HG02610 (cell line): ENCODE measurements around the gene NDRG3.
A peak's percentile ranks its signal among the peaks of the same experiment; 100 is the strongest.
"Not testable (repeated sequence)": the region's sequence is repeated elsewhere in the genome, so short reads cannot be mapped to it uniquely, and the experiment has no call there.

Experiments
- ATAC-seq: cut with Tn5 transposase; IDR thresholded peaks from one replicate; pipeline ENCODE4 v1.9.1; 2021; ENCODE audit warnings: mild to moderate bottlenecking, moderate library complexity; ENCODE audit not compliant: unreplicated experiment

NDRG3 gene

GRCh38 chr20:36645998-36646397 lies 99.9 kb downstream of the NDRG3 start, which contains the start of gene SLA2:
Gene SLA2 (minus strand): TSS chr20:36646196. CDS start chr20:36641335, 4,861 bp downstream.
- peak; percentile 48 for ATAC-seq

GRCh38 chr20:36645353-36645752 lies 100.5 kb downstream of the NDRG3 start:
- ATAC-seq, result no peak

GRCh38 chr20:36644706-36645095 lies 101.2 kb downstream of the NDRG3 start:
- ATAC-seq, result no peak

GRCh38 chr20:36644032-36644705 lies 101.7 kb downstream of the NDRG3 start:
- no peak for ATAC-seq

GRCh38 chr20:36642136-36642535 lies 103.8 kb downstream of the NDRG3 start:
- ATAC-seq, result no peak

GRCh38 chr20:36641506-36641843 lies 104.4 kb downstream of the NDRG3 start:
- no peak for ATAC-seq

GRCh38 chr20:36638876-36639400 lies 107.0 kb downstream of the NDRG3 start:
- not testable (repeated sequence) for ATAC-seq

GRCh38 chr20:36634342-36634741 lies 111.5 kb downstream of the NDRG3 start:
- ATAC-seq, result no peak

GRCh38 chr20:36633285-36633772 lies 112.6 kb downstream of the NDRG3 start:
- ATAC-seq, result no peak

GRCh38 chr20:36632487-36633284 lies 113.2 kb downstream of the NDRG3 start:
- no peak for ATAC-seq

GRCh38 chr20:36632147-36632486 lies 113.8 kb downstream of the NDRG3 start:
- no peak for ATAC-seq

GRCh38 chr20:36631646-36632045 lies 114.2 kb downstream of the NDRG3 start:
- ATAC-seq, result no peak

GRCh38 chr20:36629719-36630681 lies 115.9 kb downstream of the NDRG3 start:
- no peak for ATAC-seq

- ATAC-seq, result no peak
These were observed 117.8 kb downstream of the NDRG3 start for GRCh38 chr20:36628076-36628475.

- ATAC-seq, result no peak
These were observed 121.0 kb downstream of the NDRG3 start for GRCh38 chr20:36624944-36625324.

- no peak for ATAC-seq
These were observed 121.6 kb downstream of the NDRG3 start for GRCh38 chr20:36624068-36624943.

GRCh38 chr20:36623444-36623843 lies 122.4 kb downstream of the NDRG3 start:
- ATAC-seq, result no peak

GRCh38 chr20:36620917-36621316 lies 125.0 kb downstream of the NDRG3 start:
- ATAC-seq, result no peak

GRCh38 chr20:36614781-36615557 lies 130.9 kb downstream of the NDRG3 start:
- no peak for ATAC-seq
